A673 (cell line): ENCODE measurements around the gene ZBTB7B.

Experiments
- EZH2 ChIP-seq: fragments of 200-600 bp; sonication (generic); IDR thresholded peaks from 2 replicates; pipeline ENCODE4 v1.6.1; 2017; ENCODE audit warnings: borderline replicate concordance, low read depth, mild to moderate bottlenecking, mixed read lengths, antibody characterized with exemption, low read length; ENCODE audit not compliant: poor library complexity, severe bottlenecking
- TF ChIP-seq, protein P1 (sequence below): fragments of 300-800, 200-600 bp; sonication (generic); conservative IDR thresholded peaks from 2 replicates; pipeline ENCODE4 v1.5.1; 2017; ENCODE audit warnings: low read depth, mild to moderate bottlenecking, antibody characterized with exemption, low read length, moderate library complexity, mixed read lengths

DNA sequence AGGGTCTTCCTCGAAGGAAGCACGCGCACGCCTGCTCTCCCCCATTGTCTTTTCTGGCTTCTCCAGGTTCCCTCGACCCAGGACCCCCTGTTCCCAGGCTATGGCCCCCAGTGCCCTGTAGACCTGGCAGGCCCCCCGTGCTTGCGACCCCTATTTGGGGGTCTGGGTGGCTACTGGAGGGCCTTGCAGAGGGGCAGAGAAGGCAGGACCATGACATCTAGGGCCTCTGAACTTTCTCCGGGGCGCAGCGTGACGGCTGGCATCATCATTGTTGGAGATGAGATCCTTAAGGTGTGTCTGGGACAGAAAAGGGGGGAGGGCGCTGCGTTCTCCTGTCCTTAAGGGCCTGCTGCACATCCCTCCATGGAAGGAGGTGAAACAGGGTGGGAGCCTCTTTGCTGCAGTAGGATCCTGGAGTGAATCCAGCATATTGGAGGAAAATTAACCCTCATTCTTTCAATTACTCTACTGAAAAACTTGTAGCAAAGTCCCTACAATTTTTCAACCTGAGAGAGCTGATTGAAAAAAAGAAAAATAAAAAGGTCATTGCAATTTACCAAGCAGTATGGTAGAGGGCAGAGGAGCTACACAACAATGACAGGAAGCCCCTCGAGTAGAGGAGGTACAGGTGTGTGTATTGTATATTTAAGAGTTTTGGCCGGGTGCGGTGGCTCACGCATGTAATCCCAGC is 18.7 kb upstream of the ZBTB7B start:
- TF ChIP-seq, protein P1, sequence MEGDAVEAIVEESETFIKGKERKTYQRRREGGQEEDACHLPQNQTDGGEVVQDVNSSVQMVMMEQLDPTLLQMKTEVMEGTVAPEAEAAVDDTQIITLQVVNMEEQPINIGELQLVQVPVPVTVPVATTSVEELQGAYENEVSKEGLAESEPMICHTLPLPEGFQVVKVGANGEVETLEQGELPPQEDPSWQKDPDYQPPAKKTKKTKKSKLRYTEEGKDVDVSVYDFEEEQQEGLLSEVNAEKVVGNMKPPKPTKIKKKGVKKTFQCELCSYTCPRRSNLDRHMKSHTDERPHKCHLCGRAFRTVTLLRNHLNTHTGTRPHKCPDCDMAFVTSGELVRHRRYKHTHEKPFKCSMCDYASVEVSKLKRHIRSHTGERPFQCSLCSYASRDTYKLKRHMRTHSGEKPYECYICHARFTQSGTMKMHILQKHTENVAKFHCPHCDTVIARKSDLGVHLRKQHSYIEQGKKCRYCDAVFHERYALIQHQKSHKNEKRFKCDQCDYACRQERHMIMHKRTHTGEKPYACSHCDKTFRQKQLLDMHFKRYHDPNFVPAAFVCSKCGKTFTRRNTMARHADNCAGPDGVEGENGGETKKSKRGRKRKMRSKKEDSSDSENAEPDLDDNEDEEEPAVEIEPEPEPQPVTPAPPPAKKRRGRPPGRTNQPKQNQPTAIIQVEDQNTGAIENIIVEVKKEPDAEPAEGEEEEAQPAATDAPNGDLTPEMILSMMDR = no peak
- TF ChIP-seq EZH2 = no peak
